Duodenal mucosa (tissue), 2 donors: ENCODE results near the gene NEUROD2.

Source experiments
- H3K27ac ChIP-seq: one replicate; pipeline ENCODE4 v1.7.0; 2013; ENCODE audit warnings: low read depth, low read length
- H3K27me3 ChIP-seq, 2 donors: one replicate each; pipeline ENCODE4 v1.7.0; 2013; ENCODE audit warnings: low read length in 2 of 2, control low read depth in 1 of 2; ENCODE audit not compliant: insufficient read depth in 2 of 2, control insufficient read depth in 1 of 2
- H3K36me3 ChIP-seq, 2 donors: one replicate each; pipeline ENCODE4 v1.7.0; 2013; ENCODE audit warnings: low read length in 2 of 2, control low read depth in 1 of 2; ENCODE audit not compliant: insufficient read depth in 2 of 2, control insufficient read depth in 1 of 2
- H3K4me1 ChIP-seq, 2 donors: one replicate each; pipeline ENCODE4 v1.7.0; 2013; ENCODE audit warnings: low read length in 2 of 2, control low read depth in 1 of 2; ENCODE audit not compliant: insufficient read depth in 2 of 2, control insufficient read depth in 1 of 2
- H3K4me3 ChIP-seq, 2 donors: one replicate each; pipeline ENCODE4 v1.7.0; 2013; ENCODE audit warnings: low read length in 2 of 2, low read depth in 1 of 2
- H3K9ac ChIP-seq, 2 donors: one replicate each; pipeline ENCODE4 v1.7.0; 2013; ENCODE audit warnings: low read length in 2 of 2, low read depth in 1 of 2
- H3K9me3 ChIP-seq, 2 donors: one replicate each; pipeline ENCODE4 v1.7.0; 2013; ENCODE audit warnings: low read length in 2 of 2, control low read depth in 1 of 2; ENCODE audit not compliant: control insufficient read depth in 1 of 2

Gene NEUROD2

GRCh38 chr17:39636587-39636926, 28.8 kb upstream of the NEUROD2 start:
- peaks cover 60 to 67% of the 10 kb centered on the region in 2 donors for H3K4me1 ChIP-seq
- H3K4me3 ChIP-seq, result peak overlapping the region; percentile 91 to 99
- peaks cover 5 to 17% of the 10 kb centered on the region in 2 donors for H3K36me3 ChIP-seq
- peaks cover 0 to 3% of the 10 kb centered on the region in 2 donors for H3K27me3 ChIP-seq
- H3K9me3 ChIP-seq, result no peaks in the 10 kb centered on the region
- H3K27ac ChIP-seq, result peak overlapping the region; percentile 86
- H3K9ac ChIP-seq, result peak overlapping the region; percentile 77 to 89

- peaks cover 5 to 9% of the 10 kb centered on the region in 2 donors for H3K36me3 ChIP-seq
- H3K4me3 ChIP-seq, result no peak overlapping the region
- peaks cover 65 to 68% of the 10 kb centered on the region in 2 donors for H3K4me1 ChIP-seq
- peak overlapping the region; percentile 77 to 89 for H3K9ac ChIP-seq
- H3K27me3 ChIP-seq, result peaks cover 0 to 3% of the 10 kb centered on the region in 2 donors
- no peak overlapping the region for H3K27ac ChIP-seq
- H3K9me3 ChIP-seq, result no peaks in the 10 kb centered on the region
Observed at GRCh38 chr17:39635614-39636176, 28.0 kb upstream of the NEUROD2 start.

GRCh38 chr17:39634384-39634871, 26.7 kb upstream of the NEUROD2 start:
- H3K36me3 ChIP-seq, result peaks cover under 1 to 9% of the 10 kb centered on the region in 2 donors
- H3K9me3 ChIP-seq, result no peaks in the 10 kb centered on the region
- no peak overlapping the region for H3K4me3 ChIP-seq
- peaks cover 72 to 73% of the 10 kb centered on the region in 2 donors for H3K4me1 ChIP-seq
- H3K9ac ChIP-seq, result peak overlapping the region in 1 of 2 donors; percentile 76
- no peak overlapping the region for H3K27ac ChIP-seq
- peaks cover 0 to 3% of the 10 kb centered on the region in 2 donors for H3K27me3 ChIP-seq

- H3K4me1 ChIP-seq, result peaks cover 68% of the 10 kb centered on the region in 2 donors
- peaks cover 0 to 9% of the 10 kb centered on the region in 2 donors for H3K36me3 ChIP-seq
- peaks cover 0 to 3% of the 10 kb centered on the region in 2 donors for H3K27me3 ChIP-seq
- H3K9ac ChIP-seq, result peak overlapping the region; percentile 54 to 76
- peak overlapping the region; percentile 80 for H3K27ac ChIP-seq
- H3K9me3 ChIP-seq, result no peaks in the 10 kb centered on the region
- peak overlapping the region; percentile 23 to 50 for H3K4me3 ChIP-seq
Observed at GRCh38 chr17:39633570-39634183, 26.0 kb upstream of the NEUROD2 start.

- Histone ChIP-seq H3K9me3 (no peaks in the 10 kb centered on the region), H3K27me3 (peaks cover 0 to 3% of the 10 kb centered on the region in 2 donors), H3K27ac (peak overlapping the region; percentile 95), H3K4me3 (peak overlapping the region in 1 of 2 donors; percentile 60), H3K9ac (peak overlapping the region; percentile 74 to 75), H3K36me3 (peaks cover 0 to 9% of the 10 kb centered on the region in 2 donors), H3K4me1 (peaks cover 59 to 64% of the 10 kb centered on the region in 2 donors)
Observed at GRCh38 chr17:39632153-39632941, 24.6 kb upstream of the NEUROD2 start.

GRCh38 chr17:39631403-39631802, 23.7 kb upstream of the NEUROD2 start:
- Histone ChIP-seq H3K4me3 (peak overlapping the region; percentile 13 to 60), H3K27ac (peak overlapping the region; percentile 95), H3K4me1 (peaks cover 56 to 60% of the 10 kb centered on the region in 2 donors), H3K27me3 (peaks cover 0 to 4% of the 10 kb centered on the region in 2 donors), H3K36me3 (peaks cover 0 to 9% of the 10 kb centered on the region in 2 donors), H3K9me3 (no peaks in the 10 kb centered on the region), H3K9ac (peak overlapping the region; percentile 74 to 75)

GRCh38 chr17:39629898-39630297, 22.2 kb upstream of the NEUROD2 start:
- no peaks in the 10 kb centered on the region for H3K36me3 ChIP-seq
- peaks cover 58 to 64% of the 10 kb centered on the region in 2 donors for H3K4me1 ChIP-seq
- H3K9me3 ChIP-seq, result no peaks in the 10 kb centered on the region
- peak overlapping the region; percentile 63 to 78 for H3K9ac ChIP-seq
- H3K27ac ChIP-seq, result peak overlapping the region; percentile 84
- H3K4me3 ChIP-seq, result peak overlapping the region; percentile 56 to 58
- peaks cover 4 to 6% of the 10 kb centered on the region in 2 donors for H3K27me3 ChIP-seq

GRCh38 chr17:39629494-39629880, 21.8 kb upstream of the NEUROD2 start:
- no peaks in the 10 kb centered on the region for H3K9me3 ChIP-seq
- H3K27ac ChIP-seq, result peak overlapping the region; percentile 84
- no peaks in the 10 kb centered on the region for H3K36me3 ChIP-seq
- peak overlapping the region; percentile 63 to 78 for H3K9ac ChIP-seq
- H3K27me3 ChIP-seq, result peaks cover 4 to 6% of the 10 kb centered on the region in 2 donors
- H3K4me1 ChIP-seq, result peaks cover 62 to 65% of the 10 kb centered on the region in 2 donors
- peak overlapping the region; percentile 56 to 58 for H3K4me3 ChIP-seq

- no peaks in the 10 kb centered on the region for H3K36me3 ChIP-seq
- H3K27me3 ChIP-seq, result peaks cover 4 to 6% of the 10 kb centered on the region in 2 donors
- H3K4me3 ChIP-seq, result peak overlapping the region; percentile 56 to 58
- H3K27ac ChIP-seq, result peak overlapping the region; percentile 84
- no peaks in the 10 kb centered on the region for H3K9me3 ChIP-seq
- peaks cover 59 to 61% of the 10 kb centered on the region in 2 donors for H3K4me1 ChIP-seq
- peak overlapping the region; percentile 73 to 78 for H3K9ac ChIP-seq
Observed at GRCh38 chr17:39628655-39629493, 21.2 kb upstream of the NEUROD2 start.
